ENCODE results near the gene ARAP1. TPM values are rescaled to one million over a fixed set of nuclear protein-coding genes. Genes with fewer than 3 reads are reported as not detected.
A peak's percentile ranks its signal among the peaks of the same experiment; 100 is the strongest.

ARAP1 gene
- total RNA-seq, 2 donors from 2014 or later, result 74.0 to 83.8 TPM

- peaks cover 3 to 31% of the 10 kb centered on the region in 2 donors for H3K4me1 ChIP-seq
- H3K4me3 ChIP-seq, result no peak overlapping the region
- TF ChIP-seq CTCF (IDR thresholded peaks at IDR 0.05), result no peak
- H3K27me3 ChIP-seq, result no peaks in the 10 kb centered on the region
- no peak overlapping the region for H3K27ac ChIP-seq
- no peaks in the 10 kb centered on the region for H3K9me3 ChIP-seq
- H3K36me3 ChIP-seq, result no peaks in the 10 kb centered on the region
- DNase-seq (ENCODE audit: low spot score), result no peak
These were observed 25.7 kb downstream of the ARAP1 start for GRCh38 chr11:72726266-72727220.

GRCh38 chr11:72725724-72726028 is 26.5 kb downstream of the ARAP1 start:
- no peak overlapping the region for H3K4me3 ChIP-seq
- peaks cover 3 to 40% of the 10 kb centered on the region in 2 donors for H3K4me1 ChIP-seq
- TF ChIP-seq CTCF (IDR thresholded peaks at IDR 0.05), result no peak
- H3K27ac ChIP-seq, result peak overlapping the region; percentile 13 to 39
- H3K36me3 ChIP-seq, result no peaks in the 10 kb centered on the region
- no peaks in the 10 kb centered on the region for H3K9me3 ChIP-seq
- H3K27me3 ChIP-seq, result no peaks in the 10 kb centered on the region
- no peak for DNase-seq (ENCODE audit: low spot score)

GRCh38 chr11:72724851-72725723 is 27.1 kb downstream of the ARAP1 start:
- Histone ChIP-seq H3K36me3 (no peaks in the 10 kb centered on the region), H3K4me3 (no peak overlapping the region), H3K27ac (peak overlapping the region; percentile 13 to 39), H3K27me3 (no peaks in the 10 kb centered on the region), H3K9me3 (no peaks in the 10 kb centered on the region), H3K4me1 (peaks cover 3 to 46% of the 10 kb centered on the region in 2 donors)
- no peak for DNase-seq (ENCODE audit: low spot score)
- peak; percentile 66 to 90 for TF ChIP-seq CTCF (IDR thresholded peaks at IDR 0.05)

GRCh38 chr11:72724021-72724551 is 28.1 kb downstream of the ARAP1 start:
- Histone ChIP-seq H3K36me3 (no peaks in the 10 kb centered on the region), H3K27ac (peak overlapping the region in 1 of 2 donors; percentile 94)

More at GRCh38 chr11:72724021-72724551, 28.1 kb downstream of the ARAP1 start:
- no peak overlapping the region for H3K4me3 ChIP-seq
- no peak for TF ChIP-seq CTCF (IDR thresholded peaks at IDR 0.05)
- no peak for DNase-seq (ENCODE audit: low spot score)
- H3K4me1 ChIP-seq, result peaks cover 3 to 56% of the 10 kb centered on the region in 2 donors
- H3K9me3 ChIP-seq, result no peaks in the 10 kb centered on the region
- no peaks in the 10 kb centered on the region for H3K27me3 ChIP-seq

Measured in right atrium auricular region (tissue), 2 donors.